GM12878 (cell line): Measurements from ENCODE around the gene METTL18. TPM values are rescaled to one million over a fixed set of nuclear protein-coding genes. Genes with fewer than 3 reads are reported as not detected.

Experiments
- FOXM1 ChIP-seq: IDR thresholded peaks from 2 replicates; pipeline ENCODE4 v1.6.1; 2012; ENCODE audit warnings: low read depth, mild to moderate bottlenecking, inconsistent platforms, low read length, moderate library complexity
- GABPA ChIP-seq: IDR thresholded peaks from 2 replicates; pipeline ENCODE4 v1.6.1; 2014; ENCODE audit warnings: antibody characterized with exemption, low read depth, mild to moderate bottlenecking, inconsistent platforms
- KDM1A ChIP-seq: fragments of 200-600 bp; sonication (generic); IDR thresholded peaks from 2 replicates; pipeline ENCODE4 v1.6.1; 2016; ENCODE audit warnings: borderline replicate concordance
- MTA2 ChIP-seq: fragments of 450-650 bp; IDR thresholded peaks from 2 replicates; pipeline ENCODE4 v1.6.1; 2016; ENCODE audit warnings: low read depth, mild to moderate bottlenecking, moderate library complexity
- MTA3 ChIP-seq: IDR thresholded peaks from 2 replicates; pipeline ENCODE4 v1.6.1; 2012; ENCODE audit warnings: low read length, inconsistent platforms, borderline replicate concordance
- MXI1 ChIP-seq: fragments of 150-350 bp; IDR thresholded peaks from 2 replicates; pipeline ENCODE4 v1.6.1; 2011; ENCODE audit warnings: low read depth, mild to moderate bottlenecking, inconsistent platforms, low read length, improper control_type of control experiment
- NFYB ChIP-seq: IDR thresholded peaks from 2 replicates; pipeline ENCODE4 v1.6.1; 2011; ENCODE audit warnings: low read depth, mild to moderate bottlenecking, low read length, improper control_type of control experiment, moderate library complexity; ENCODE audit not compliant: insufficient read depth
- POLR2AphosphoS2 ChIP-seq: IDR thresholded peaks from 2 replicates; pipeline ENCODE4 v1.6.1; 2011; ENCODE audit warnings: low read depth, mild to moderate bottlenecking, low read length, improper control_type of control experiment, moderate library complexity
- POLR2AphosphoS5 ChIP-seq: IDR thresholded peaks from 2 replicates; pipeline ENCODE4 v1.6.1; 2011; ENCODE audit warnings: mild to moderate bottlenecking, low read length, inconsistent platforms
- SIN3A ChIP-seq: IDR thresholded peaks from 2 replicates; pipeline ENCODE4 v1.6.1; 2012; ENCODE audit warnings: low read depth, low read length, improper control_type of control experiment
- SMAD5 ChIP-seq: IDR thresholded peaks from 2 replicates; pipeline ENCODE4 v1.6.1; 2016; ENCODE audit warnings: antibody characterized with exemption, low read depth
- STAT1 ChIP-seq: fragments of 450-650 bp; conservative IDR thresholded peaks from 2 replicates; pipeline ENCODE4 v1.6.1; 2014; ENCODE audit warnings: antibody characterized with exemption, mild to moderate bottlenecking
- TARDBP ChIP-seq: IDR thresholded peaks from 2 replicates; pipeline ENCODE4 v1.6.1; 2016; ENCODE audit warnings: borderline replicate concordance
- TCF12 ChIP-seq: IDR thresholded peaks from 2 replicates; pipeline ENCODE4 v1.6.1; 2011; ENCODE audit warnings: low read depth, mild to moderate bottlenecking, low read length
- TCF3 ChIP-seq: IDR thresholded peaks from 2 replicates; pipeline ENCODE4 v1.6.1; 2012; ENCODE audit warnings: low read depth, mild to moderate bottlenecking, low read length, borderline replicate concordance; ENCODE audit not compliant: insufficient read depth
- YY1 ChIP-seq: IDR thresholded peaks from 2 replicates; pipeline ENCODE4 v1.6.1; 2011; ENCODE audit warnings: low read depth, mild to moderate bottlenecking, low read length
- ZNF207 ChIP-seq: fragments of 450-650 bp; IDR thresholded peaks from 2 replicates; pipeline ENCODE4 v1.6.1; 2014; ENCODE audit warnings: antibody characterized with exemption, mild to moderate bottlenecking, borderline replicate concordance
- polyA plus RNA-seq, 11 experiments: library from polyadenylated mRNA; depleted of rRNA in 4 of 11; unstranded in 6 of 11; stranded (reverse) in 5 of 11; fragments of >200 nt; fragmentation: Nextera tagmentation in 4 of 11; fragmentation: Illumina TruSeq in 1 of 11; extraction: Ambion mirVana in 4 of 11; extraction: Trizol in 1 of 11; gene quantifications; 1 replicate in 1 of 11; 2 replicates in 10 of 11; pipeline versions ENCODE4 v1.2.1 to v1.2.3, GENCODE V29; 2011 to 2016; ENCODE audit warnings: inconsistent platforms in 2 of 11, missing spikeins in 2 of 11, low read depth in 1 of 11
- total RNA-seq, 4 experiments: library from RNA; depleted of rRNA in 3 of 4; stranded (reverse); fragments of >200 nt in 3 of 4; fragmentation: Illumina TruSeq in 1 of 4; extraction: Trizol in 1 of 4; gene quantifications; 2 replicates each; pipeline versions ENCODE4 v1.2.1 to v1.2.3, GENCODE V29; 2013 to 2021
- TF ChIP-seq, protein P1 (sequence below): fragments of 450-650 bp; IDR thresholded peaks from 2 replicates; pipeline ENCODE4 v1.6.1; 2018; ENCODE audit warnings: mild to moderate bottlenecking, low read depth, moderate library complexity; ENCODE audit not compliant: partially characterized antibody
- TF ChIP-seq, protein P2 (sequence below): IDR thresholded peaks from 2 replicates; pipeline ENCODE4 v1.6.1; 2012; ENCODE audit warnings: mild to moderate bottlenecking, low read depth, low read length
- TF ChIP-seq, protein P3 (sequence below): fragments of 450-650 bp; formaldehyde crosslinking; IDR thresholded peaks from 2 replicates; pipeline ENCODE4 v1.5.0; 2022; ENCODE audit warnings: mild to moderate bottlenecking, missing genetic modification characterization

The METTL18 gene
- total and polyA plus RNA-seq, 10 of the 15 experiments (the other 5 are each of a cell fraction or from before 2014, with no cell fraction given), result 8.1 to 31.8 (median 12.8) TPM

DNA sequence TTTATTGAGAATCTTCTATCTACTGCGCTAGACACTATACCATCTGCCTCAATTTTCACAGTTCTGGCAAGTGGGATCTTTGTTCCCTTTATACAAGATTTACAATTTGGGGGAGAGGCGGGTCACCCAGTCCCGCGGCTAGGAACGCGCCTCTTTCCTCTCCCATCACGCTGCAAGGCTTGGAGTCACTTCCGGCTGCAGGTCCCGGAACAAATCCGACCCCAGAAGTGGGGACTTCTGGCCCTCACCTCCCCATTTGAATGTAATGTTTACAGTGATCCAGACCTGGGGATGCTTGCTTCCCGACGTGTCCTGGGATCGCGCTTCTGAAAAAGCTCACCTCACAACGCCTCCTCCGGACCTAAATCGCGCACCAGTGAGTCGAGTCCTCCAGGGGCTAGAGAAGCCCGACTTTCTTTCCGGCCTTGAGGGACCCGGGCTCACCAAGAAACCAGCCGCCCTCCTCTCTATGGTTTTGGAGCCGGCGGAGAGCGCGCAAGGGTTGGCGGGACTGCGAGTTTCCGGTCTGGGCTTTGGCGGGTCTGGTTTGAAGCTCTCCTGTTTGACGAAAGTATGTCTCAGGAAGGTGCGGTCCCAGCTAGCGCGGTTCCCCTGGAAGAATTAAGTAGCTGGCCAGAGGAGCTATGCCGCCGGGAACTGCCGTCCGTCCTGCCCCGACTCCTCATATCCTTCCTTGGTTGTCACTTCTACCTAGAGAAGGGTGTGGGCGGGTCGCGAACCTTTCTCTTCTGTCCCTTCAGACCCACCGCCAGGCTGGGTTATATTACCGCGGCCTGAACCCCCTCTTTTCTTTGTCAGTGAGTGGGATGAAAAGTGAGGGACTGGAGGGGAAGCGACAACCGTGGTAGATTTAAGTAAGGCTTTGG lies at the start of gene METTL18 (continued):
- TF ChIP-seq GABPA (peak; percentile 91), STAT1 (peak; percentile 88), POLR2AphosphoS5 (peak; percentile 88), MXI1 (peak; percentile 64), ZNF207 (peak; percentile 80; the same call in 1 of the 2 replicates), FOXM1 (peak; percentile 65; the same call in 1 of the 2 replicates), SMAD5 (no peak; the same call in 1 of the 2 replicates), MTA3 (no peak), YY1 (peak; percentile 79; the same call in 1 of the 2 replicates), KDM1A (no peak), MTA2 (peak; percentile 60; the same call in 1 of the 2 replicates), SIN3A (peak; percentile 98), POLR2AphosphoS2 (peak; percentile 49; the same call in 1 of the 2 replicates), TCF12 (peak; percentile 50; the same call in 1 of the 2 replicates), TCF3 (no peak), NFYB (no peak), TARDBP (peak; percentile 72)
- TF ChIP-seq, protein P1, sequence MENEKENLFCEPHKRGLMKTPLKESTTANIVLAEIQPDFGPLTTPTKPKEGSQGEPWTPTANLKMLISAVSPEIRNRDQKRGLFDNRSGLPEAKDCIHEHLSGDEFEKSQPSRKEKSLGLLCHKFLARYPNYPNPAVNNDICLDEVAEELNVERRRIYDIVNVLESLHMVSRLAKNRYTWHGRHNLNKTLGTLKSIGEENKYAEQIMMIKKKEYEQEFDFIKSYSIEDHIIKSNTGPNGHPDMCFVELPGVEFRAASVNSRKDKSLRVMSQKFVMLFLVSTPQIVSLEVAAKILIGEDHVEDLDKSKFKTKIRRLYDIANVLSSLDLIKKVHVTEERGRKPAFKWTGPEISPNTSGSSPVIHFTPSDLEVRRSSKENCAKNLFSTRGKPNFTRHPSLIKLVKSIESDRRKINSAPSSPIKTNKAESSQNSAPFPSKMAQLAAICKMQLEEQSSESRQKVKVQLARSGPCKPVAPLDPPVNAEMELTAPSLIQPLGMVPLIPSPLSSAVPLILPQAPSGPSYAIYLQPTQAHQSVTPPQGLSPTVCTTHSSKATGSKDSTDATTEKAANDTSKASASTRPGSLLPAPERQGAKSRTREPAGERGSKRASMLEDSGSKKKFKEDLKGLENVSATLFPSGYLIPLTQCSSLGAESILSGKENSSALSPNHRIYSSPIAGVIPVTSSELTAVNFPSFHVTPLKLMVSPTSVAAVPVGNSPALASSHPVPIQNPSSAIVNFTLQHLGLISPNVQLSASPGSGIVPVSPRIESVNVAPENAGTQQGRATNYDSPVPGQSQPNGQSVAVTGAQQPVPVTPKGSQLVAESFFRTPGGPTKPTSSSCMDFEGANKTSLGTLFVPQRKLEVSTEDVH, result peak; percentile 90
- TF ChIP-seq, protein P2, sequence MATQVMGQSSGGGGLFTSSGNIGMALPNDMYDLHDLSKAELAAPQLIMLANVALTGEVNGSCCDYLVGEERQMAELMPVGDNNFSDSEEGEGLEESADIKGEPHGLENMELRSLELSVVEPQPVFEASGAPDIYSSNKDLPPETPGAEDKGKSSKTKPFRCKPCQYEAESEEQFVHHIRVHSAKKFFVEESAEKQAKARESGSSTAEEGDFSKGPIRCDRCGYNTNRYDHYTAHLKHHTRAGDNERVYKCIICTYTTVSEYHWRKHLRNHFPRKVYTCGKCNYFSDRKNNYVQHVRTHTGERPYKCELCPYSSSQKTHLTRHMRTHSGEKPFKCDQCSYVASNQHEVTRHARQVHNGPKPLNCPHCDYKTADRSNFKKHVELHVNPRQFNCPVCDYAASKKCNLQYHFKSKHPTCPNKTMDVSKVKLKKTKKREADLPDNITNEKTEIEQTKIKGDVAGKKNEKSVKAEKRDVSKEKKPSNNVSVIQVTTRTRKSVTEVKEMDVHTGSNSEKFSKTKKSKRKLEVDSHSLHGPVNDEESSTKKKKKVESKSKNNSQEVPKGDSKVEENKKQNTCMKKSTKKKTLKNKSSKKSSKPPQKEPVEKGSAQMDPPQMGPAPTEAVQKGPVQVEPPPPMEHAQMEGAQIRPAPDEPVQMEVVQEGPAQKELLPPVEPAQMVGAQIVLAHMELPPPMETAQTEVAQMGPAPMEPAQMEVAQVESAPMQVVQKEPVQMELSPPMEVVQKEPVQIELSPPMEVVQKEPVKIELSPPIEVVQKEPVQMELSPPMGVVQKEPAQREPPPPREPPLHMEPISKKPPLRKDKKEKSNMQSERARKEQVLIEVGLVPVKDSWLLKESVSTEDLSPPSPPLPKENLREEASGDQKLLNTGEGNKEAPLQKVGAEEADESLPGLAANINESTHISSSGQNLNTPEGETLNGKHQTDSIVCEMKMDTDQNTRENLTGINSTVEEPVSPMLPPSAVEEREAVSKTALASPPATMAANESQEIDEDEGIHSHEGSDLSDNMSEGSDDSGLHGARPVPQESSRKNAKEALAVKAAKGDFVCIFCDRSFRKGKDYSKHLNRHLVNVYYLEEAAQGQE, result 0 out of 2 replicates have a peak, but pooled peaks have one; percentile 20
- TF ChIP-seq, protein P3, sequence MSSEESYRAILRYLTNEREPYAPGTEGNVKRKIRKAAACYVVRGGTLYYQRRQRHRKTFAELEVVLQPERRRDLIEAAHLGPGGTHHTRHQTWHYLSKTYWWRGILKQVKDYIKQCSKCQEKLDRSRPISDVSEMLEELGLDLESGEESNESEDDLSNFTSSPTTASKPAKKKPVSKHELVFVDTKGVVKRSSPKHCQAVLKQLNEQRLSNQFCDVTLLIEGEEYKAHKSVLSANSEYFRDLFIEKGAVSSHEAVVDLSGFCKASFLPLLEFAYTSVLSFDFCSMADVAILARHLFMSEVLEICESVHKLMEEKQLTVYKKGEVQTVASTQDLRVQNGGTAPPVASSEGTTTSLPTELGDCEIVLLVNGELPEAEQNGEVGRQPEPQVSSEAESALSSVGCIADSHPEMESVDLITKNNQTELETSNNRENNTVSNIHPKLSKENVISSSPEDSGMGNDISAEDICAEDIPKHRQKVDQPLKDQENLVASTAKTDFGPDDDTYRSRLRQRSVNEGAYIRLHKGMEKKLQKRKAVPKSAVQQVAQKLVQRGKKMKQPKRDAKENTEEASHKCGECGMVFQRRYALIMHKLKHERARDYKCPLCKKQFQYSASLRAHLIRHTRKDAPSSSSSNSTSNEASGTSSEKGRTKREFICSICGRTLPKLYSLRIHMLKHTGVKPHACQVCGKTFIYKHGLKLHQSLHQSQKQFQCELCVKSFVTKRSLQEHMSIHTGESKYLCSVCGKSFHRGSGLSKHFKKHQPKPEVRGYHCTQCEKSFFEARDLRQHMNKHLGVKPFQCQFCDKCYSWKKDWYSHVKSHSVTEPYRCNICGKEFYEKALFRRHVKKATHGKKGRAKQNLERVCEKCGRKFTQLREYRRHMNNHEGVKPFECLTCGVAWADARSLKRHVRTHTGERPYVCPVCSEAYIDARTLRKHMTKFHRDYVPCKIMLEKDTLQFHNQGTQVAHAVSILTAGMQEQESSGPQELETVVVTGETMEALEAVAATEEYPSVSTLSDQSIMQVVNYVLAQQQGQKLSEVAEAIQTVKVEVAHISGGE (CRISPR knock-in tag), result peak; percentile 53
